Transverse colon (tissue), 4 donors: ENCODE measurements around the gene CEBPA.

Experiments used
- CTCF ChIP-seq, 5 experiments: fragments of 200-600 bp in 3 of 5; fragments of 450-650 bp in 2 of 5; sonication (generic) in 3 of 5; IDR thresholded peaks; 1 replicate in 2 of 5; 2 replicates in 3 of 5; pipeline ENCODE4 v1.5.1; 2016 to 2017; ENCODE audit warnings: antibody characterized with exemption in 5 of 5, inconsistent platforms in 3 of 5, mild to moderate bottlenecking in 2 of 5, moderate library complexity in 1 of 5
- POLR2AphosphoS5 ChIP-seq, 3 donors: sonication (generic); formaldehyde crosslinking; IDR thresholded peaks; one replicate each; pipeline ENCODE4 v1.6.1; 2016; ENCODE audit warnings: antibody characterized with exemption in 3 of 3

GRCh38 chr19:33289261-33289660 lies 13.1 kb downstream of the CEBPA start:
- TF ChIP-seq CTCF (IDR thresholded peaks at IDR 0.05) (no peak), POLR2AphosphoS5 (IDR thresholded peaks at IDR 0.05) (no peak)
